HepG2 (cell line): ENCODE measurements around the gene GRIK5.

Experiments
- ARNT ChIP-seq: fragments of 450-650 bp; IDR thresholded peaks from 2 replicates; pipeline ENCODE4 v1.6.1; 2017
- BHLHE40 ChIP-seq: IDR thresholded peaks from 2 replicates; pipeline ENCODE4 v1.6.1; 2011; ENCODE audit warnings: low read length, improper control_type of control experiment
- CBX1 ChIP-seq: IDR thresholded peaks from one replicate; pipeline ENCODE4 v1.6.1; 2016; ENCODE audit warnings: antibody characterized with exemption, low read depth
- CTCF ChIP-seq: sonication (generic); formaldehyde crosslinking; IDR thresholded peaks from 2 replicates; pipeline ENCODE4 v1.5.0; 2020; ENCODE audit warnings: mild to moderate bottlenecking, missing genetic modification reagents, moderate library complexity
- GABPA ChIP-seq, 2 experiments: IDR thresholded peaks; 2 replicates each; pipeline ENCODE4 v1.6.1; 2011 to 2016; ENCODE audit warnings: low read depth in 2 of 2, low read length in 1 of 2, missing biosample characterization in 1 of 2, missing genetic modification characterization in 1 of 2
- HBP1 ChIP-seq: IDR thresholded peaks from 2 replicates; pipeline ENCODE4 v1.6.1; 2016; ENCODE audit warnings: low read depth, control low read depth
- JUND ChIP-seq: sonication (generic); formaldehyde crosslinking; IDR thresholded peaks from 2 replicates; pipeline ENCODE4 v1.8.0; 2022; ENCODE audit warnings: mild to moderate bottlenecking, missing genetic modification reagents
- NBN ChIP-seq: fragments of 450-650 bp; conservative IDR thresholded peaks from 2 replicates; pipeline ENCODE4 v1.6.1; 2017
- TAF1 ChIP-seq: sonication (generic); formaldehyde crosslinking; IDR thresholded peaks from 2 replicates; pipeline ENCODE4 v1.4.0; 2020; ENCODE audit warnings: missing genetic modification reagents
- TARDBP ChIP-seq: sonication (generic); formaldehyde crosslinking; IDR thresholded peaks from 2 replicates; pipeline ENCODE4 v1.8.0; 2022; ENCODE audit warnings: mild to moderate bottlenecking, missing genetic modification reagents
- TCF12 ChIP-seq, 2 experiments: fragments of 450-650 bp in 1 of 2; sonication (generic) in 1 of 2; formaldehyde crosslinking in 1 of 2; IDR thresholded peaks; 2 replicates each; pipeline versions ENCODE4 v1.6.1 to v1.8.0; 2017 to 2022; ENCODE audit warnings: antibody characterized with exemption in 1 of 2, mild to moderate bottlenecking in 1 of 2, missing genetic modification reagents in 1 of 2, moderate library complexity in 1 of 2
- U2AF1 ChIP-seq: fragments of 200-400 bp; formaldehyde crosslinking; optimal IDR thresholded peaks from 2 replicates; pipeline ENCODE3; 2017; ENCODE audit warnings: mild to moderate bottlenecking, low read depth, low read length
- XRCC5 ChIP-seq: fragments of 200-400 bp; formaldehyde crosslinking; optimal IDR thresholded peaks from 2 replicates; pipeline ENCODE3; 2017; ENCODE audit warnings: mild to moderate bottlenecking, low read length
- ZBTB49 ChIP-seq: sonication (generic); formaldehyde crosslinking; IDR thresholded peaks from 2 replicates; pipeline ENCODE4 v1.4.0; 2020; ENCODE audit warnings: missing genetic modification reagents, borderline replicate concordance

- TF ChIP-seq JUND (CRISPR knock-in tag) (no peak), GABPA (IDR thresholded peaks at IDR 0.05; ENCODE audit: low read depth, low read length) (no peak), GABPA (CRISPR knock-in tag; IDR thresholded peaks at IDR 0.05; ENCODE audit: low read depth) (no peak), TARDBP (CRISPR knock-in tag) (no peak), TCF12 (IDR thresholded peaks at IDR 0.05) (no peak), TCF12 (CRISPR knock-in tag; IDR thresholded peaks at IDR 0.05) (no peak), HBP1 (no peak), BHLHE40 (no peak), U2AF1 (no peak), NBN (no peak), TAF1 (CRISPR knock-in tag) (no peak), CBX1 (no peak), ARNT (no peak), ZBTB49 (CRISPR knock-in tag) (no peak), XRCC5 (no peak), CTCF (CRISPR knock-in tag) (no peak)
Observed at GRCh38 chr19:42102877-42103276, 32.9 kb upstream of the GRIK5 start.
